ENCODE results near the gene MSH5. TPM values are rescaled to one million over a fixed set of nuclear protein-coding genes. Genes with fewer than 3 reads are reported as not detected.
A peak's percentile ranks its signal among the peaks of the same experiment; 100 is the strongest.

MSH5 gene
- total RNA-seq, 2 experiments from 2014 or later: 13.6 to 13.7 TPM

- Histone ChIP-seq H3K9me3 (ENCODE audit: control insufficient read depth in 1 of 2, insufficient read depth in 1 of 2, low read length in 2 of 2) (no peaks in the 10 kb centered on the region), H3K36me3 (ENCODE audit: insufficient read depth, low read length) (no peaks in the 10 kb centered on the region), H3K4me3 (ENCODE audit: low read length) (no peak overlapping the region), H3K27me3 (ENCODE audit: control insufficient read depth in 1 of 2, insufficient read depth in 2 of 2, low read length in 2 of 2) (no peaks in the 10 kb centered on the region), H3K4me1 (ENCODE audit: insufficient read depth, low read length) (peaks cover 43% of the 10 kb centered on the region), H3K27ac (ENCODE audit: low read depth in 1 of 2, low read length in 2 of 2) (no peak overlapping the region)
- H3K27me3 Mint-ChIP-seq: no peaks in the 10 kb centered on the region
- ATAC-seq (ENCODE audit: poor library complexity): no peak
- no peak for TF ChIP-seq CTCF (IDR thresholded peaks at IDR 0.05)
- intact Hi-C loops (cut with DNase I, micrococcal nuclease): loop anchor here (1.0 to 2.0 kb wide), 2 partner anchors 39 to 40 kb away; partner anchors contain the start of gene DDAH2 (in 2 of the 2)
- peaks cover 27% of the 10 kb centered on the region for H3K4me1 Mint-ChIP-seq (ENCODE audit: low read depth)
- peak in 3 of 14 experiments; percentile 6 to 50 (median 45) for DNase-seq
- ChIA-PET POLR2A (interaction anchor here (0.8 to 1.8 kb wide), 3 partner anchors 27 to 33 kb away, joined by 3 to 8 read pairs (median 4); partner anchors contain the start of gene CLIC1), CTCF (interaction anchor here (1.5 to 1.7 kb wide), 2 partner anchors 22 to 95 kb away, joined by 3 to 4 read pairs; no protein-coding TSS in a partner anchor)
- H3K27ac Mint-ChIP-seq: no peak overlapping the region
- H3K36me3 Mint-ChIP-seq (ENCODE audit: low read depth): no peaks in the 10 kb centered on the region
- no peak overlapping the region for H3K4me3 Mint-ChIP-seq
- no peaks in the 10 kb centered on the region for H3K9me3 Mint-ChIP-seq
Measured at GRCh38 chr6:31768363-31769257, 28.8 kb downstream of the MSH5 start.

GRCh38 chr6:31769684-31770371 is 30.0 kb downstream of the MSH5 start:
- no peaks in the 10 kb centered on the region for H3K27me3 Mint-ChIP-seq
- ATAC-seq (ENCODE audit: poor library complexity): peak; percentile 79
- H3K36me3 Mint-ChIP-seq (ENCODE audit: low read depth): no peaks in the 10 kb centered on the region

More at GRCh38 chr6:31769684-31770371, 30.0 kb downstream of the MSH5 start:
- Histone ChIP-seq H3K9me3 (ENCODE audit: control insufficient read depth in 1 of 2, insufficient read depth in 1 of 2, low read length in 2 of 2) (no peaks in the 10 kb centered on the region), H3K36me3 (ENCODE audit: insufficient read depth, low read length) (no peaks in the 10 kb centered on the region), H3K4me3 (ENCODE audit: low read length) (no peak overlapping the region), H3K4me1 (ENCODE audit: insufficient read depth, low read length) (peaks cover 49% of the 10 kb centered on the region), H3K27ac (ENCODE audit: low read depth in 1 of 2, low read length in 2 of 2) (no peak overlapping the region), H3K27me3 (ENCODE audit: control insufficient read depth in 1 of 2, insufficient read depth in 2 of 2, low read length in 2 of 2) (no peaks in the 10 kb centered on the region)
- Mint-ChIP-seq H3K4me1 (ENCODE audit: low read depth) (peaks cover 27% of the 10 kb centered on the region), H3K27ac (no peak overlapping the region), H3K9me3 (no peaks in the 10 kb centered on the region), H3K4me3 (peak overlapping the region; percentile 48)
- peak; percentile 63 for TF ChIP-seq CTCF (IDR thresholded peaks at IDR 0.05)
- POLR2A ChIA-PET: interaction anchor here (0.8 to 2.0 kb wide), 8 partner anchors 25 to 67 kb away, joined by 3 to 9 read pairs (median 4); partner anchors contain the start of genes ABHD16A, CLIC1, DDAH2 and HSPA1A
- CTCF ChIA-PET: interaction anchor here (0.7 to 1.7 kb wide), 19 partner anchors 8 to 147 kb away, joined by 3 to 34 read pairs (median 4); partner anchors contain the start of genes DDAH2, LSM2 and MSH5
- intact Hi-C loops (cut with DNase I, micrococcal nuclease): loop anchor here (1.0 to 2.0 kb wide), 2 partner anchors 41 kb away; partner anchors contain the start of gene DDAH2 (in 2 of the 2)
- DNase-seq: peak; percentile 66 to 89 (median 75)

Measured in CD4-positive, alpha-beta T cell (primary cell).